ENCODE measurements around the gene SH2D1B.

The SH2D1B gene

DNA sequence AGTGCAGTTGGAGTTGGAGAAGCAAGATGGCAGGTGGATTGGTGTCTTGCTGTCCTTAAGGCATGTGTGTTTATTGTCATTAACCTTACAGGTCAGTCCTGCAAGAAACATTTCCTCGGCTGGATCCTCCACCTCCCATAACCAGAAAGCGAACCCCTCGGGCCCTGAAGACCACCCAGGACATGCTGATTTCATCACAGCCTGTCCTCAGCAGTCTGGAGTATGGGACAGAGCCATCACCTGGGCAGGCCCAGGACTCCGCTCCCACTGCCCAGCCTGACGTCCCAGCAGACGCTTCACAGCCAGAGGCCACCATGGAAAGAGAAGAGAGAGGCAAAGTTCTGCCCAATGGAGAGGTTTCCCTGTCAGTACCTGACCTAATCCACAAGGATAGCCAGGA is 28.8 kb downstream of the SH2D1B start:
- DNase-seq = no peak

DNA sequence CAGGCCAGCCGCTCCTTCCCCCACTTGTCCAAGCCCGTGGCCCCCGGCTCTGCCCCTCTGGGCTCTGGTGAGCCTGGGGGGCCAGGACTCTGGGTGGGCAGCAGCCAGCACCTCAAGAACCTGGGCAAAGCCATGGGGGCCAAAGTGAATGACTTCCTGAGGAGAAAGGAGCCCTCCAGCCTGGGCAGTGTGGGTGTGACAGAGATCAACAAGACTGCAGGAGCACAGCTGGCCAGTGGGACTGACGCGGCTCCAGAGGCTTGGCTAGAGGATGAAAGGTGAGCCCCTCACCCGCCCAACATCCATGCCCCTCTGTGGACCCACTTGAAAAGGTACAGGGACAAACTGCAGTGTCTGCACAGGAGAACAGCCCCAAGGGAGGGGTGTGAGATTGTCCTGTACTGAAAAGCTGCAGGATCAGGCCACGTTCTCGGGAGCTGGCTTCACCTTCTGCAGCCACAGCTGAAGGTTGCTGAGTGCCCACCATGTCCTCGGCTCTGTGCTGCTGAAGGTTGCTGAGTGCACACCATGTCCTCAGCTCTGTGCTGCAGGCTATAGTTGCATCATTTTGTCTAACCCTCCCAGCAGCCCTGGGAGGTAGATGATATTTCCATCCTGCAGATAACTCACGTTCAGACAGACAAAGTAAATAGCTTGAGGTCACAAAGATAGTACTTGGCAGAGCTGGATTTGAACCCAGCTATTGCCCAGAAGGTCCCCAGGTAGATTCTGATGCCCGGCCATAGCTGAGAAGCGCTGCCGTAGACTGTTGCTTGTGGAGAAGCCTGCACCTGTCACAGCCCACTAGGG is 29.8 kb downstream of the SH2D1B start:
- no peak for DNase-seq

DNA sequence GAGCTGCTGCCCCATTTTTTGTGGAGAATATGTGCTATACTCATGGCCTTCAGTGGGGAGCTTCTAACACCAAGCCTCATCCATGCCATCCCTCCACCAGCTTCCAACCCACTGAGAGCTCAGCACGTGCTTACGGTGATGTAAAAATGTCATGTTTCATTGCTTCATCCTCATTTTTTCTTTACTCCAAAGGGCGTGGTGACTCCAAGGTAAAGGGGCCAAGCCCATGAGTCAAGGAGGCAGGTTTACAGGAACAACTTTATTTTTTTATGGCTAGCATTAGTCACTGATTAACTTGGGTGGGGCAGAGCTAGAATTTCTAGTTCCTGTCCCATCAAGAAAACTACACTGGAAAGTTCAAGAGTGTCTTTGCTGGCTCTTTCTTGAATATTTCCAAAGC is 30.6 kb downstream of the SH2D1B start, which contains the start of gene C1orf226:
TSS of gene C1orf226 (plus strand) at position 346 of the 400 bp plus-strand sequence. CDS start 174 bp downstream, outside the sequence.
- DNase-seq = no peak

DNA sequence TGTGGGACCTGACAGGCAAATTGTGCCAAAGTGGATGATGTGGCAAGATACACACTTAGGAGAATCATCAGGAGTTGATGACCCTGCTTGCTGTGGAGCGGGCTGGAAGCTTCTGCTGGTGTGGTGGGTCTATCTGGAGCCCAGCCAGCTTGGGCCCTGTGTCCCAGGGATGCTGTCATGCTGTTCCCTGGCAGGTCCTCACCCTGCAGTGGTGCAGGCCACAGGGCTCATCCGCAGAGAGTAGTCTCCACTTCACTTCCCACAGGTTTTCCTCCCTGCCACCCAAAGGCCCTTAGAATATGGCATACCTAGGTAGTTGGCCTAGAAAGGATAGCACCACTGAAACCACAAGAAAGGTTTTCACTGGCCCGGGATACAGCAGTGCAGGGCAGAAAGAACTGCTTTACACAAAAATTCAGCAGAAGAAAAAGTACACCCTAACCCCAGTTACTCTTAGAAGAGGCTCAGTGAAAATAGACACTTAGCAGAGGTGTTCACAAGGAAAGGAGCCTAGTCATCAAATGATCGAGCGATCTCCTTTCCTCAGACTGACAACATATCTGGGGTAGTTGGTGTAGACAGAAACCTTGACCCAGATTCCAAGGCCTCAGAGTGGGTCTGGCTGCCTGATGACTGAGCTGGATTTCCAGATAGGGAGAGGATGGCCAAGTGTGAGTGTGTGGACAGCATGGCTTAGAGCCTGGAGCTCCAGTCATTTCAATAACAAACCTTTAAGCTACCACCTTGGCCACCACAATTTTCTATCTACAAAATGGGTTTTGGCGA is 31.7 kb downstream of the SH2D1B start:
- DNase-seq = no peak

DNA sequence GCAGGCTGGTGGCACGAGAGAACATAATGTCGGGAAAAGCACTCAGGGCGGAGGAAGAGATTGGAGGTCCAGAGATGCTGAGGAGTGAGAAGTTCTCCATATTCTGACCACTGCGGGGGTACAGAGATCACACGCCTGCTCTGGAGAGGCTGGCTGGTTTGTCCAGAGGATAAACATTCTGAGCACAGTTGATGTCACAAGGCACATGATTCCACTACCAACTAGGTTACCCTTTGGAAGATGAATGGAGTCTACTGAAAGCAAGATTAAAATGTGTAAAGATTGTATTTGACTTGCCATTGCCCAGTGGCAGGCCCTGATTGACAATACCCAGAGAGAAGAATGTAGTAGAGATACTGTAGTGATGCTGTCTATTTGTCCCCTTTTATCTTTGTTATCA is 35.2 kb downstream of the SH2D1B start, which contains the start of gene SPATA46:
TSS of gene SPATA46 (minus strand) at position 164 of the 400 bp plus-strand sequence. CDS start at position 100, 64 bp downstream.
- DNase-seq = no peak

- no peak for DNase-seq
These were observed 36.5 kb downstream of the SH2D1B start for GRCh38 chr1:162375463-162375862.

DNA sequence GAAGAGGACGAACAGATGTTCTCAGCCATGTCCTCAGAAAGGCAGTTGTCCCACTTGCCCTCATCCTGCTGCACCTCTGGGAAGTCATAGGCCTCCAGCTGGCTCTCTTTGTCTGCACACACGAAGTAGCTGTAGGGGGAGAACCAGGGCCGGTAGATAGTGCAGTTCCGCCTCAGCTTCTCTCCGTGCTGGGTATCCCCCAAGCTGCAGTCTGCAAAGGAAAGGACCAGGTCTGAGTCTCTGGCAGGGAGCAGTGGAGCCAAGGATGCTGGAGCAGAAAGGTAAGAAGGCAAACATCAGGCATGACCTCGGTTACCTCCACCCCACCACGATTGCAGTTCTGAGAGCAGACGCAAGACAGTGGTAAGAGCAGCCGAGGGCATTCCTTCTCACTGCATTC is 37.5 kb downstream of the SH2D1B start:
- no peak for DNase-seq

DNA sequence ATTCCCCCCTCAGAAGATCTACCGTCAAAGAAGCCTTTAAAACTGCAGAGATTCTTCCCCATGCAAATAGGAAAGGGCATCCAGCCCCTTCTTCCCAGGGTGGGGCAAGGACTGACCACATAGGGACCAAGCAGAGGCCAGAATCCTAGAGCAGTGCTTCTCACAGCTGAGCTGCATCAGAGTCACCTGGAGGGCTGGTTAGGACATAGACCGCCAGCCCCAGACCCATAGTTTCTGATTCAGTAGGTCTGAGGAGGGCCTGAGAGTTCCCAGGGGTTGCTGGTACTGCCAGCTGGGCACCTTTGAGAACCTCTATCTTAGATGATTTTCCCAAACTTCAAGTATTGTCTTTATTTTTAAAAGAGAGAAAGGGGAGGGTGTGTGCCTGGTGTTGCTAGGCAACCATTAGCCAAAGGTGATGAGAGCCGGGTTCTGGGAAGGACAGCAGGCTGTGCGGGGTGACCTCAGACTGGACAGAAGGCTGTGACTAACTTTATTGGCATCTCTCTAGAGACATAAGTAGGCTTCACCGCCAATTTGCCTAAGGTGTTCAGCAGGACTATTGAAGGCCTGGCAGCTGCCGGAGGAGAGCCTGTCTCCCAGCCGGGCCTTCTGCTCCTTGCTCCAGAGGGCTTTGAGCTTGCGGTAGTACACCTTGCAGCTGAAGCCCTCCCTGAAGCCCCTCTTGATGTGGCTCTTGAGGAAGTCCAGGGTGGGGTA is 38.2 kb downstream of the SH2D1B start:
- no peak for DNase-seq

DNA sequence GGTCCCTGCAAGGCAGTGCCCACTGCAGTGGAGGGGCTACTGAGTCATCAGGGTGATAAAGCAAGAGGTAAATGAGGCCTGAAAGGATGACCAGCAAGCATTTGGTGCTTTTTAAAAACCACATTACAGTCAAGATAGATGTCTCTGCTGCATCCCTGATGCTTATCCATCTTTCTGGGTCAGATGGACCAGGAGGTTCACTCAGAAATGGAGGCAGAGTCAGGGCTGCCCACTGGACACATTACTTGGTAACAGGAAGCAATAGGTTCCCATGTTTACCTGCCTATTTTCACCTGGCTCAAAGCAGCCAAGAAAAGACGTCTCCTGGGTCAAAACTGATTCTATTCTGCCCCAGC is 38.9 kb downstream of the SH2D1B start:
- DNase-seq = no peak

- no peak for DNase-seq
These were observed 39.5 kb downstream of the SH2D1B start for GRCh38 chr1:162372159-162373071.

DNA sequence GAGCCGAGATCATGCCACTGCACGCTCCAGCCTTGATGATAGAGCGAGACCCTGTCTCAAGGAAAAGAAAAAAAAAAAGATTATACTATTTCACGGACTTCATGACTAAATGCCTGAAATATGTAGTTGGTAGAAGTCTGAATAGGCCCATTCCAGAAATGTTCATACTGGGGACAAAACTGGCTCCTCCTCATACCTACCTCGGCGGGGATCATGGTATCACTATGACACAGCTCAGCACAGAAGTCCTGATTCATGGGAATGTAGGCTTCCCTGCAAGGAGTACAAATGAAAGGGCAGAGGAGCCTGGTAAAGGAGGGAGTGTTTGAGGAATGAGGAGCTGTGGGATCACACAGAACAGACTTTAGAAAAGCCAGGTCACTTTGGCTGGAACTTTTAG is 40.3 kb downstream of the SH2D1B start:
- no peak for DNase-seq

DNA sequence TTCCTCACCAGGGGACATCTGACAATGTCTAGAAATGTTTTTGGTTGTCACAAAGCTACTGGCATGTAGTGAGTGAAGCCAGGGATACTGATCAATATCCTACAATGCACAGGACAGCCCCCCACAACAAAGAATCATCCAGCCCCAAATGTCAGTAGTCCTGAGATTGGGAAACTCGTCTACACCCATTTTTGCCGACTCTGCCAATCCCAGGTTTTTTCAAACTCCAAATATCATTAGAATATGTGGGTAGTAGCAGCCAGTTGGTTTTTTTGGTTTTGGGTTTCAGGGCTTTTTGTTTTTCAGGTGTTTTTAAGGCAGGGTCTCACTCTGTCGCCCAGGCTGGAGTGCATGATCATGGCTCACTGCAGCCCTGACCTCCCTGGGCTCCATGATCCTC is 41.2 kb downstream of the SH2D1B start:
- no peak for DNase-seq

- DNase-seq = no peak
These were observed 41.8 kb downstream of the SH2D1B start for GRCh38 chr1:162370161-162370560.

- no peak for DNase-seq
These were observed 42.4 kb downstream of the SH2D1B start for GRCh38 chr1:162369571-162369970.

DNA sequence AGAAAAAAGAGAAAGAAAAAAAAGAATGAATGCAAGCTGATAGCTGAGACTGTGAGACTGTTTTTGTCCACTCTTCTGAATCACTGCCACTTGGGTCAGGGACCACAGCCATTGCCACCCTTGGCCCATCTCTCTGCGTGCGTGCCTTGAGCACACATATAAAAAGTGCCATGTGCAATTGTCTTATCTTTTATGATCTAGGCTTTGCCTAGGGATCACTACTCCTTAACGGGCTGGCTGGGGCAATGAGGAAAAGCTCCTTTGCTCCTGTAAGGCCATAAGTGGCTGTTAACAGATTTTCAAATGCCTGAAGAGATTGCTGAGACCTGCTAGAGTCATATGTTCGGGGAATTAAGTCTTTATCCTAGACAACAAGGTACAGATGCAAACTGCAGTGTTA is 43.5 kb downstream of the SH2D1B start:
- no peak for DNase-seq

- no peak for DNase-seq
These were observed 44.2 kb downstream of the SH2D1B start for GRCh38 chr1:162367772-162368171.

DNA sequence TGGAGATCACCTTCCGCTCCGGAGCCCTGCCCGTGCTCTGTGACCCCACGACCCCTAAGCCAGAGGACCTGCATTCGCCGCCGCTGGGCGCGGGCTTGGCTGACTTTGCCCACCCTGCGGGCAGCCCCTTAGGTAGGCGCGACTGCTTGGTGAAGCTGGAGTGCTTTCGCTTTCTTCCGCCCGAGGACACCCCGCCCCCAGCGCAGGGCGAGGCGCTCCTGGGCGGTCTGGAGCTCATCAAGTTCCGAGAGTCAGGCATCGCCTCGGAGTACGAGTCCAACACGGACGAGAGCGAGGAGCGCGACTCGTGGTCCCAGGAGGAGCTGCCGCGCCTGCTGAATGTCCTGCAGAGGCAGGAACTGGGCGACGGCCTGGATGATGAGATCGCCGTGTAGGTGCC is 44.9 kb downstream of the SH2D1B start:
- no peak for DNase-seq

- no peak for DNase-seq
These were observed 45.3 kb downstream of the SH2D1B start for GRCh38 chr1:162366671-162367070.

GRCh38 chr1:162366149-162366548 is 45.8 kb downstream of the SH2D1B start:
- DNase-seq = peak in 3 of 56 donors; percentile 4 to 10 (median 9)

- DNase-seq = no peak
These were observed 46.5 kb downstream of the SH2D1B start for GRCh38 chr1:162365284-162366020.

Measured in amygdala (tissue), 56 donors.